ENCODE data around the gene KRT32.

Gene KRT32

DNA sequence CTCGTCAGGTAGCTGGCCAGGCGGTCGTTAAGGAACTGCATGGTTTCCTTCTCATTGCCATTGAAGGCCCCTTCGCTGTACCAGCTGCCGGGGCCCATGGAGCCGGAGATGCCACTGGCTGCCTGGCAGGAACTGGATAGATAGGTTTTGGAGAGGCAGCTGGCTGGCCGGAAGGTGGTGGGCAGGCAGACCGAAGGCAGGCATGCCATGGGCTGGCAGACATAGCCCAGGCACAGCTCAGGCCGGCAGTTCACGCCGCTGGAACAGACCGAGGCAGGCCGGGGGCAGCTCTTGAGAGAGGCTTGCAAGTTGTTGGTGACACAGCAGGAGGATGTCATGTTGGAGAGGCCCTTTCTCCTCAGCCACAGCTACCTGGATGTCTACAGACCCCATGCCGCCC lies at the start of gene KRT32:
TSS of gene KRT32 (minus strand) at position 399 of the 400 bp plus-strand sequence. CDS start at position 338, 61 bp downstream.
- no peak within 1 kb of the TSS for H3K4me3 ChIP-seq (replicated peaks; ENCODE audit: low read depth, low read length)
- TF ChIP-seq, protein P1, sequence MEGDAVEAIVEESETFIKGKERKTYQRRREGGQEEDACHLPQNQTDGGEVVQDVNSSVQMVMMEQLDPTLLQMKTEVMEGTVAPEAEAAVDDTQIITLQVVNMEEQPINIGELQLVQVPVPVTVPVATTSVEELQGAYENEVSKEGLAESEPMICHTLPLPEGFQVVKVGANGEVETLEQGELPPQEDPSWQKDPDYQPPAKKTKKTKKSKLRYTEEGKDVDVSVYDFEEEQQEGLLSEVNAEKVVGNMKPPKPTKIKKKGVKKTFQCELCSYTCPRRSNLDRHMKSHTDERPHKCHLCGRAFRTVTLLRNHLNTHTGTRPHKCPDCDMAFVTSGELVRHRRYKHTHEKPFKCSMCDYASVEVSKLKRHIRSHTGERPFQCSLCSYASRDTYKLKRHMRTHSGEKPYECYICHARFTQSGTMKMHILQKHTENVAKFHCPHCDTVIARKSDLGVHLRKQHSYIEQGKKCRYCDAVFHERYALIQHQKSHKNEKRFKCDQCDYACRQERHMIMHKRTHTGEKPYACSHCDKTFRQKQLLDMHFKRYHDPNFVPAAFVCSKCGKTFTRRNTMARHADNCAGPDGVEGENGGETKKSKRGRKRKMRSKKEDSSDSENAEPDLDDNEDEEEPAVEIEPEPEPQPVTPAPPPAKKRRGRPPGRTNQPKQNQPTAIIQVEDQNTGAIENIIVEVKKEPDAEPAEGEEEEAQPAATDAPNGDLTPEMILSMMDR (IDR thresholded peaks at IDR 0.05; ENCODE audit: low read length, missing control alignments): no peak
- DNase-seq (ENCODE audit: low read depth): no peak

DNA sequence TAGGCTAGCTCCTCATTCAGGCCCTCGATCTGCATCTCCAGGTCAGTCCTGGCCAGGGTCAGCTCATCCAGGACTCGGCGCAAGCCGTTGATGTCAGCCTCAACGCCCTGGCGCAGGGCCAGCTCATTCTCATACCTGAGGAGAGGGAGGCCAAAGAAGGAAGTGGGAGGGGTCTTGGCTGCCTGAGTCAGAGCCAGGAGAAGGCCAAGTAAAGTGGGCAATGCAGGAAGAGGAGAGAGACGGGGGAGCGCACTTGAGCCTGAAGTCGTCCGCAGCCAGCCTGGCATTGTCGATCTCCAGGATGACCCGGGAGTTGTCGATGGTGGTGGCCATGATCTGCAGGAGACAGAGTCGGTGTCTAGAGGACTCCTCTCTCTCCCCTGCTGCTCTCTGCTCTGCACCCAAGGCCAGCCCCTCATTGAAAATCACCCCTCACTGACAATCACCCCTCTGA lies 49.7 kb upstream of the KRT32 start:
- TF ChIP-seq, protein P1 (IDR thresholded peaks at IDR 0.05; ENCODE audit: low read length, missing control alignments): no peak
- no peak overlapping the region for H3K4me3 ChIP-seq (replicated peaks; ENCODE audit: low read depth, low read length)
- DNase-seq (ENCODE audit: low read depth): no peak

DNA sequence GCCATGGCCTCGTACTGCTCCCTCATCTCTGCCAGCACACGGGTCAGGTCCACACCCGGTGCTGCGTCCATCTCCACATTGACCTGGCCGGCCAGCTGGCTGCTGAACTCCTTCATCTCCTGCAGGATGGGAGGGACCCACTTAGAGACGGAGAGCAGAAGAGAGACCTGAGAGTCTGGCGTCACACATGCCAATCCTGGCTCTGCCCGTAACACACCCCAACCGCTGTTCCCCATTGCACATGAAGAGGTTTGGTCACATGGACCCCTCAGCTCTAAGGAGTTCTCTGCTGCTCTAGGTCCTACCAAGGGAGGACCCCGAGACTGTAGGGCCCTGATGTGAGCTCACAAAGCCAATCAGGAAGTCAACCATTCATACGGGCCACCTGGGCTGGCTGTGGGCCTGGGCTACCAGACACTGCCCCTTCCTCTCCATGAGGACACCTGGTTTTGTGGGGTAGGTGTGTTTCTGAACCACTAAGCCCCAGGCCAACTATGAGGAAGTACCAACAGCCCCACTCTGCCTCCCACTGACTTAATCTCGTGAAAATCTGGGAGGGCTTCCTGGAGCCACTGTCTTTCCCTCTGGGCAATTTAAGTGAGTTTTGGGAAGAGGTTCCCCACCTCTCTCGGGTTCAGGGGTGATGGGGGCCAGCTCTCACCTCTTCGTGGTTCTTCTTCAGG lies 49.1 kb upstream of the KRT32 start:
- TF ChIP-seq, protein P1 (IDR thresholded peaks at IDR 0.05; ENCODE audit: low read length, missing control alignments): no peak
- DNase-seq (ENCODE audit: low read depth): no peak
- no peak overlapping the region for H3K4me3 ChIP-seq (replicated peaks; ENCODE audit: low read depth, low read length)

DNA sequence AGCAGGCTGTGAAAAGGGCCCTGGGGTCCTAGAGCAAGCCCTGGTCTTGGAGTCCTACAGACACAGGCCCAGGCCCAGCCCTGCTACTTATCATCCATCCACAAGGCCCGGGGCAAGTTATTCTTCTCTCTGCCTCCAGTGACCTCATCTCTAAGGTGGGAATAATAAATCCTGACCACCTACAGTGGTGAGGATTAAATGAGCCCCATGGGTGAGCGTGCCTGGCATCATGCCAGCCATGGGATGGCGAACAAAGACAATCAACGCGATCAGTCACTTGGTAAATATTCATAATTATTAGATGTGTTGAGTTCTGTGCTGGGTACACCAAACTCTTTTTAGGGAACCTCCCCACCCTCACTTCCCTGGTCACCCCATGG lies 46.0 kb upstream of the KRT32 start:
- DNase-seq (ENCODE audit: low read depth): no peak
- no peak overlapping the region for H3K4me3 ChIP-seq (replicated peaks; ENCODE audit: low read depth, low read length)
- TF ChIP-seq, protein P1 (IDR thresholded peaks at IDR 0.05; ENCODE audit: low read length, missing control alignments): no peak

DNA sequence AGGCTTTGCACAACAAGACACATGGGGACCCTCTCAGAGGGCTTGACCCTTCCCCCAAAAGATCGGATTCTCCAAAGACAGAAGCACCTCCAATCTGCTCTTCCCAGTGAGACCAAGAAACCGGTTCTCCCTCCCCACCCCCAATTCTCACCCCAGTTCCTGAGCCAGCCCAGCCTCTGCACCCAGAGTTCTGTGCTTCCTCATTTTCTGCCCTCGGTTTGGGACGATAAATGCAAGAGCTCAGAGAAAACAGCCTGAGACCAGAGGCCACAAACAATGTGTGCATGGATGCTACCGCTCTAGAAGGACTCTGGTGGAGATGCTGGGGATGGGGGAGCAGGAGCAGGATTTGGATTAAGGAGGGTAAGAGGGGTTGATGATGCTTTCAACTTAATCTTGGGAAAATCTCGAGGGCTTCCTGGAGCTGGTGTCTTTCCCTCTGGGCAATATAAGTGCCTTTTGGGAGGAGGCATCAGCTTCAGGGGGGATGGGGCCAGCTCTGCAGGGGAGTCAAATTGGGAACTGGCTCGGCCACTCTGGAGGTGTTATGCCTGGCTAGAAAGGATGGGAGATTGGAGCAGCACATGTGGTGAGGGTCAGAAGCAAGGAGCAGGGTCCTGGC lies 45.5 kb upstream of the KRT32 start:
- no peak overlapping the region for H3K4me3 ChIP-seq (replicated peaks; ENCODE audit: low read depth, low read length)
- TF ChIP-seq, protein P1 (IDR thresholded peaks at IDR 0.05; ENCODE audit: low read length, missing control alignments): no peak
- no peak for DNase-seq (ENCODE audit: low read depth)

DNA sequence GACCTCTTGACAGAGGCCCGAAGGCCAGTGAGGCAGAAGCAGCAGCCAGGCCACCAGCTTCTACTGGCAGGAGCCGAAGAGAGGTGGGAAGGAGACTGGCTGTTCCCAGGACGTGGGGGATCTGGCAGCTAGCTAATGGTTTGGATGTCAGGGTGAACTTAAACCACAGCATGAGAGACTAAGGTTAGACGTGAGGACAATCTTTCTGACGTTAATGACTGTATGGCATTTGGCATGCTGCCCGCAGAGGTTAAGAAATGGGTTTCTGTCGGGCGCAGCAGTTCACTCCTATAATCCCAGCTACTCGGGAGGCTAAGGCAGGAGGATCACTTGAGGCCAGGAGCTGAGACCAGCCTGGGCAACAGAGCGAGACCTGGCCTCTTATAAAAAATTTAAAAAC lies 44.5 kb upstream of the KRT32 start:
- DNase-seq (ENCODE audit: low read depth): no peak
- H3K4me3 ChIP-seq (replicated peaks; ENCODE audit: low read depth, low read length): no peak overlapping the region

More for the DNA sequence above, 44.5 kb upstream of the KRT32 start:
- TF ChIP-seq, protein P1 (IDR thresholded peaks at IDR 0.05; ENCODE audit: low read length, missing control alignments): no peak

Measured in fibroblast of pulmonary artery (primary cell).